Measurements from ENCODE around the gene NFX1. TPM values are rescaled to one million over a fixed set of nuclear protein-coding genes. Genes with fewer than 3 reads are reported as not detected.

NFX1 gene
- total and polyA plus RNA-seq, 2 donors: 15.5 to 23.3 TPM

DNA sequence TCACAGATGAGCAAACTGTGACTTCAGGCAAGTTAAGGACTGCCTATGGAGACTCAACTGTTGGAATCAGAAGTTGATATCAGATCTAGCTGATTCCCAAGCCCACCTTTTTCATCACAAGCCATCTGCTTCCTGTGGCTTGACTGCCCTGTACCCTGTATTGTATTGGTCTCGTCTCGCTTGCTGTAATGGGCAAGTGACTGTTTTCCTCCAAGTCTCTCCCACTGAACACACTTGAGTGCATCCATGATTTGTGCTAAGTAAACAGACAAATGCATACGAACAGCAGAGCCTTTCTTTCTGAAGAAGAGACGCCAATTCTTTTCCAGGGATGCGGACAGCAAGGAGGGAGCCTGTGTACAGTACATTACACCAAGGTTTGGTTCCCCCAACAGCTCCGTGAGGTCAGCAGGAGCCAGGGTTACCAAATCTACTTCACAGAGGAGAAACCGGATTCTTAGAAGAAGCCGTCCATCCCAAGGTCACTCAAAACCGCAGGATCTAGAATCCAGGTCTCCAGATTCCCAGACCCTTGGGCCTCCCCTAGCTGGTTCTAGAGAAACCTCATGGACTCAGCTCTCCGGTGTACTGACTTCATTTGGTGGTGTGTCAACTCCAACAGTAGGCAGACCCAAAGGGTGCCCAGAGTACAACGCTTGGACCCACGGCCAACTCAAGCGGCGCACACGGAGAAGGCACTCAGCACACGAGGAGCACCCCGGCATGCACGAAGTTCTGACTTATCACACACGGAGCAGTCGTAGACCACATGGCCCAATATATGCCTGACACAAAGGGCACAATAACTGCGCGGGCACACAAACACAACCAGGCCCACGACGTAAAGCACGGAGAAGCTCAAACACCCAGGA lies 26.9 kb upstream of the NFX1 start:
- Histone ChIP-seq H3K4me1 (ENCODE audit: control insufficient read depth in 2 of 2, insufficient read depth in 2 of 2, low read length in 2 of 2) (peaks cover 7 to 21% of the 10 kb centered on the region in 2 donors), H3K9me3 (ENCODE audit: control insufficient read depth in 2 of 2, insufficient read depth in 1 of 2, low read length in 1 of 2) (no peaks in the 10 kb centered on the region), H3K27me3 (ENCODE audit: control insufficient read depth in 2 of 2, insufficient read depth in 1 of 2, low read length in 1 of 2) (no peaks in the 10 kb centered on the region), H3K27ac (ENCODE audit: low read depth in 1 of 2, low read length in 1 of 2) (no peak overlapping the region), H3K36me3 (ENCODE audit: control insufficient read depth in 2 of 2, insufficient read depth in 2 of 2, low read length in 1 of 2) (peaks cover 30 to 63% of the 10 kb centered on the region in 2 donors), H3K4me3 (ENCODE audit: low read length in 2 of 2) (peak overlapping the region; percentile 95 to 97)
- peak in 3 of 9 donors; percentile 6 to 16 (median 10) for DNase-seq (ENCODE audit: low read depth in 6 of 9, low spot score in 9 of 9)
- 9% methylated on average over 25 of the region's 25 CpGs for WGBS

DNA sequence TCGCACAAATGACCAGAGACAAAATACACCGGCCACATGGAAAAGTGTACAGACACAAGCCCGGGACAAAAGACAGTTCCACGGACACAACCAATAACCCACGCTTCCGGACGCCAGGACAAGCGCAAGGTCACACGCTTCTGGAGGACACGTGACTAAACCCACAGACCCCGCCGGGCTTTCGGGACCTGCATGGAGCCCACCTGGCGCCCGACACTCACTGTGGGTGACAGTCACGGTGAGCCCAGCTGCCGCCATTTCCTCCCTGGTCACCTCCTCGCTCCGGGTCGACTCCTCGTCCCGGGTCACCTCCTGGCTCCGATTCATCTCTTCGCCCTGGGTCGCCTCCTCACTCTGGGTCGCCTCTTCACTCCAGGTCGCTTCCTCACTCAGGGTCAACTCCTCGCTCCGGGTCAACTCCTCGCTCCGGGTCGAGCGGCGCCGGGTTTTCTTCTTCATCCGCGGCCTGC lies 26.3 kb upstream of the NFX1 start:
- Histone ChIP-seq H3K36me3 (ENCODE audit: control insufficient read depth in 2 of 2, insufficient read depth in 2 of 2, low read length in 1 of 2) (peaks cover 26 to 63% of the 10 kb centered on the region in 2 donors), H3K27me3 (ENCODE audit: control insufficient read depth in 2 of 2, insufficient read depth in 1 of 2, low read length in 1 of 2) (no peaks in the 10 kb centered on the region), H3K4me3 (ENCODE audit: low read length in 2 of 2) (peak overlapping the region; percentile 95 to 97), H3K27ac (ENCODE audit: low read depth in 1 of 2, low read length in 1 of 2) (peak overlapping the region; percentile 58 to 86), H3K9me3 (ENCODE audit: control insufficient read depth in 2 of 2, insufficient read depth in 1 of 2, low read length in 1 of 2) (no peaks in the 10 kb centered on the region), H3K4me1 (ENCODE audit: control insufficient read depth in 2 of 2, insufficient read depth in 2 of 2, low read length in 2 of 2) (peaks cover 7 to 21% of the 10 kb centered on the region in 2 donors)
- DNase-seq (ENCODE audit: low read depth in 6 of 9, low spot score in 9 of 9): peak in 5 of 9 donors; percentile 22 to 58 (median 30)
- under 1% methylated on average over 37 of the region's 37 CpGs for WGBS

DNA sequence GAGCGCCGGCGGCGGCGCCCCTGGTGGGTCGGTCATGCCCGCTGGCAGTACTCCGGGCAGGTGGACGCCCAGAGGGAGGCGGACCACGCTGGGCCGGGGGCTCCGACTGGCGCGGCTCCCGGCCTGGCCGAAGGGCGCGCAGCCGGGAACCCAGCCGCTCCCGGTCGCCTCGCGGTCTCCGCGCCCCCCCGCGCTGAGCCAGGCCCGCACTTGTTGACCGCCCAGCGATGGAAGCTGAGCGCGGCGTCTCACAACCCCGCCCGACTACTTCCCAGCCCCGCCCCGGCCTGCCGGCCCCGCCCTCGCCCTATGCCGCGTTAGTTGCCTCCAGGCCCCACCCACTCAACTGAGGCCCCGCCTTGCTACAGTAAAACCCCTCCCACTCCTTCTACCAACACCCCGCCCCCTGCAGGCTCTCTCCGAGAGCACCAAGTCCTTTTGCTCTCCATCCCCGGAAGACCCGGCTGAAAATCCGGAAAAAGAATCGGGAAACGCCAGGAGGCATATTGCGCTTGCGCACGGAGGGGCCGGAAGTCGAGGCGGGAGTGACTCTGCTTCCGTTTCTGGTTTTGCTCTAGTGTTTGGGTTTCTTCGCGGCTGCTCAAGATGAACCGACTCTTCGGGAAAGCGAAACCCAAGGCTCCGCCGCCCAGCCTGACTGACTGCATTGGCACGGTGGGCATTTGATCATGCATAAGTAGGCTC lies 25.7 kb upstream of the NFX1 start, which contains the start of the genes BAG1 and CHMP5:
BAG1 (minus strand) TSS at position 236 of the 705 bp plus-strand sequence.
CHMP5 (plus strand) TSS at position 577 of the 705 bp plus-strand sequence; CDS start at position 607, 30 bp downstream.
- Histone ChIP-seq H3K36me3 (ENCODE audit: control insufficient read depth in 2 of 2, insufficient read depth in 2 of 2, low read length in 1 of 2) (peaks cover 20 to 60% of the 10 kb centered on the region in 2 donors), H3K4me1 (ENCODE audit: control insufficient read depth in 2 of 2, insufficient read depth in 2 of 2, low read length in 2 of 2) (peaks cover 7 to 21% of the 10 kb centered on the region in 2 donors)
- under 1% methylated on average over 67 of the region's 67 CpGs for WGBS

DNA sequence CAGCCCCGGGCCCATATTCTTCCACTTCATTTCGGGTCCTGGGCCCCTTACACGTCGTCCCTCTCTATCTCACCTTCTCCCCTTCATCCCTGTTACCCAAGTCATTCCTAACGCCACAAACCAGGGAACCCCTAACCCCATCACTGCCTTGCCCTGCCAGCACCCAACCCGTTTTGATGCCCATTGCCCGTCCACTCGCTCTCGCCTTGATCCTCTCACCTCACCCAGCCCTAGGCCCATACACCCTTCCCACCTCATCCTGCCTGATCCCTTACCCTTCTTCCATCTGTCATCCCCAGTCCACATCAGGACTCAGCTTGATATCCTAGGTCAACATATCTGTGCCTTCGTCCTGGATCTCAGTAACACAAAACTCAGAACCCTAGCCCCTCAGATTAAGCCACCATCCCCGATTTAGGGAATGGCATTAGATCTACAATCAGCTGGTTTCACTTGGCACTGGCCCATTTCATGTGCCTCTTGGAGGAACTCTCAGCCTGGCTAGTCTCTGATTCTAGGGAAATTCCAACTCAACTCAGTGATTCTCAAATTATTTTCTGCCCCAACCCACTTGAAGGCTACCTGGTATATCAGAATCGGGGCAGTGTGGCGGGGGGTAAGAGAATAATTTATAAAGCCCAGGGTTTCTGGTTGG lies 25.0 kb upstream of the NFX1 start:
- peak overlapping the region; percentile 75 to 95 for H3K4me3 ChIP-seq (ENCODE audit: low read length in 2 of 2)
- no peaks in the 10 kb centered on the region for H3K27me3 ChIP-seq (ENCODE audit: control insufficient read depth in 2 of 2, insufficient read depth in 1 of 2, low read length in 1 of 2)
- H3K9me3 ChIP-seq (ENCODE audit: control insufficient read depth in 2 of 2, insufficient read depth in 1 of 2, low read length in 1 of 2): no peaks in the 10 kb centered on the region
- peak in 1 of 9 donors; percentile 18 for DNase-seq (ENCODE audit: low read depth in 6 of 9, low spot score in 9 of 9)
- H3K27ac ChIP-seq (ENCODE audit: low read depth in 1 of 2, low read length in 1 of 2): peak overlapping the region; percentile 83 to 85
- peaks cover 13 to 53% of the 10 kb centered on the region in 2 donors for H3K36me3 ChIP-seq (ENCODE audit: control insufficient read depth in 2 of 2, insufficient read depth in 2 of 2, low read length in 1 of 2)
- peaks cover 7 to 21% of the 10 kb centered on the region in 2 donors for H3K4me1 ChIP-seq (ENCODE audit: control insufficient read depth in 2 of 2, insufficient read depth in 2 of 2, low read length in 2 of 2)
- whole genome bisulfite sequencing: 29% methylated on average over 13 of the region's 13 CpGs

More for the DNA sequence above, 25.7 kb upstream of the NFX1 start, which contains the start of the genes BAG1 and CHMP5:
- peak; percentile 97 to 100 (median 99) for DNase-seq (ENCODE audit: low read depth in 6 of 9, low spot score in 9 of 9)
- H3K9me3 ChIP-seq (ENCODE audit: control insufficient read depth in 2 of 2, insufficient read depth in 1 of 2, low read length in 1 of 2): no peaks in the 10 kb centered on the region
- H3K27ac ChIP-seq (ENCODE audit: low read depth in 1 of 2, low read length in 1 of 2): peak within 1 kb of the TSS; percentile 85 to 86
- peak within 1 kb of the TSS; percentile 95 to 97 for H3K4me3 ChIP-seq (ENCODE audit: low read length in 2 of 2)
- H3K27me3 ChIP-seq (ENCODE audit: control insufficient read depth in 2 of 2, insufficient read depth in 1 of 2, low read length in 1 of 2): no peaks in the 10 kb centered on the region

DNA sequence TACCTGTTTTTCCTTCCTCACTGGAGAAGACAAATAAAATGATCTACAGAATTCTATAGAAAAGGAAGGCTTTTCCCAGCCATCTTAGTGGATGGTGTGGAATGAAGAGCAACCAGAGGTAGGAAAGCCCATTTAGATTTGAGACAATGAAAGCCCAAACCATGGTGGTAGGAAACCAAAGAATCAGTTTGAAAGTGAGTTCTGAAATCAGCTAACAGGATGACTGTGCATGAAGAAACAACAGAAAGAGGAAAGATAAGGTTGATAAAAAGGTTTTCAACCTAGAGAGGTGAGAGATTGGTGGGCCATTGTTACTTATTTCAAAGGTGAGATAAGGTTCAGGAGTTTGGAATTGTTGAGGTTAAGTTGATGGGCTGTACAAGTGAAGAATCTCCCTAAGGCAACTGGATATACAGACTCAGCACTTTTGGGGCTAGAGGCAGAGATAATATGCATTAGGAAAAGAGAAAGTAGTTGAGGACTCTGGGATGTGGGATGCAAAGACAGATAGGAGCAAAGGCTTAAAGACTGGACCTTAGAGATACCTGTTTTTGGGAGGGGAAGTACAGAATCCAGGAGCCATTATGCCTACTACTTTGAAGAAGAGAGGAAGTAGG lies 23.1 kb upstream of the NFX1 start:
- H3K27me3 ChIP-seq (ENCODE audit: control insufficient read depth in 2 of 2, insufficient read depth in 1 of 2, low read length in 1 of 2): no peaks in the 10 kb centered on the region
- H3K4me1 ChIP-seq (ENCODE audit: control insufficient read depth in 2 of 2, insufficient read depth in 2 of 2, low read length in 2 of 2): peaks cover 7 to 21% of the 10 kb centered on the region in 2 donors
- no peaks in the 10 kb centered on the region for H3K9me3 ChIP-seq (ENCODE audit: control insufficient read depth in 2 of 2, insufficient read depth in 1 of 2, low read length in 1 of 2)
- H3K36me3 ChIP-seq (ENCODE audit: control insufficient read depth in 2 of 2, insufficient read depth in 2 of 2, low read length in 1 of 2): peaks cover 11 to 52% of the 10 kb centered on the region in 2 donors
- H3K27ac ChIP-seq (ENCODE audit: low read depth in 1 of 2, low read length in 1 of 2): no peak overlapping the region
- DNase-seq (ENCODE audit: low read depth in 6 of 9, low spot score in 9 of 9): no peak
- no peak overlapping the region for H3K4me3 ChIP-seq (ENCODE audit: low read length in 2 of 2)

DNA sequence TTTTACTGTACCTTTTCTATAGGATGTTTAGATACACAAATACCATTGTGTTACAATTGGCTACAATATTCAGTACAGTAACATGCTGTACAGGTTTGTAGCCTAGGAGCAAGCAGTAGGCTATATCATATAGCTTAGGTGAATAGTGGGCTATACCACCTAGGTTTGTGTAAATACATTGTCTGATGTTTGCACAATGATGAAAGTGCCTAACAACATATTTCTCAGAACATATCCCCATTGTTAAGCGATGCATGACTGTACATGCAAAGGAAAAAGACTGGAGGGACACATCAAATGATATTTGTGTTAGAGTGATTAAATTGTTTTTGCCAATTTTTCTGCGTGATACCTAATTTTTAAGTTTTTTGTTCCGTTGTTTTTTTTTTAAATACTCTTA lies 20.2 kb upstream of the NFX1 start:
- H3K27ac ChIP-seq (ENCODE audit: low read depth in 1 of 2, low read length in 1 of 2): no peak overlapping the region
- H3K9me3 ChIP-seq (ENCODE audit: control insufficient read depth in 2 of 2, insufficient read depth in 1 of 2, low read length in 1 of 2): no peaks in the 10 kb centered on the region
- no peaks in the 10 kb centered on the region for H3K27me3 ChIP-seq (ENCODE audit: control insufficient read depth in 2 of 2, insufficient read depth in 1 of 2, low read length in 1 of 2)
- H3K36me3 ChIP-seq (ENCODE audit: control insufficient read depth in 2 of 2, insufficient read depth in 2 of 2, low read length in 1 of 2): peaks cover 20 to 71% of the 10 kb centered on the region in 2 donors
- peaks cover 4 to 10% of the 10 kb centered on the region in 2 donors for H3K4me1 ChIP-seq (ENCODE audit: control insufficient read depth in 2 of 2, insufficient read depth in 2 of 2, low read length in 2 of 2)
- no peak overlapping the region for H3K4me3 ChIP-seq (ENCODE audit: low read length in 2 of 2)
- no peak for DNase-seq (ENCODE audit: low read depth in 6 of 9, low spot score in 9 of 9)
- WGBS: 98% methylated on average over 3 of the region's 3 CpGs

DNA sequence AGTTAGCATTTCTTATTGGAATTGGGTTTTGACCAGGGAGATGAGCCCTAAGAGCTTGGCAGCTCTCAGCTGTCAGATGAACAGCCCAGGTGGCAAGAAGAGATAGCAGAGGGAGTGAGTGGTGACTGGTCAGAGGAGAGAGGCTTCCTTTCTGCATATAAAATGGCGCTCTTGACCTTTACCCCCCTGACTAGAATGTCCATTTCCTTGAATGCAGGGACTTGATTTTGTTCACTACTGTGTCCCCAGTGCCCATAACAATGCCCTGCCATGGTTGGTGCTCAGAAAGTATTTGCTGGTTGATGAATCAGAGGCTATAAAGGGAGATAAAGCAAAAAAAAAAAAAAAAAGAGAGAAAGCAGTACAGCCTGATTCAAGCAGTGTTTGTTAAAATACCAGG lies 18.3 kb upstream of the NFX1 start:
- no peaks in the 10 kb centered on the region for H3K9me3 ChIP-seq (ENCODE audit: control insufficient read depth in 2 of 2, insufficient read depth in 1 of 2, low read length in 1 of 2)
- peaks cover 25 to 75% of the 10 kb centered on the region in 2 donors for H3K36me3 ChIP-seq (ENCODE audit: control insufficient read depth in 2 of 2, insufficient read depth in 2 of 2, low read length in 1 of 2)
- DNase-seq (ENCODE audit: low read depth in 6 of 9, low spot score in 9 of 9): no peak
- 96% methylated on average over 1 of the region's 1 CpG for WGBS
- no peaks in the 10 kb centered on the region for H3K4me1 ChIP-seq (ENCODE audit: control insufficient read depth in 2 of 2, insufficient read depth in 2 of 2, low read length in 2 of 2)
- H3K27me3 ChIP-seq (ENCODE audit: control insufficient read depth in 2 of 2, insufficient read depth in 1 of 2, low read length in 1 of 2): no peaks in the 10 kb centered on the region
- H3K4me3 ChIP-seq (ENCODE audit: low read length in 2 of 2): no peak overlapping the region
- H3K27ac ChIP-seq (ENCODE audit: low read depth in 1 of 2, low read length in 1 of 2): no peak overlapping the region

DNA sequence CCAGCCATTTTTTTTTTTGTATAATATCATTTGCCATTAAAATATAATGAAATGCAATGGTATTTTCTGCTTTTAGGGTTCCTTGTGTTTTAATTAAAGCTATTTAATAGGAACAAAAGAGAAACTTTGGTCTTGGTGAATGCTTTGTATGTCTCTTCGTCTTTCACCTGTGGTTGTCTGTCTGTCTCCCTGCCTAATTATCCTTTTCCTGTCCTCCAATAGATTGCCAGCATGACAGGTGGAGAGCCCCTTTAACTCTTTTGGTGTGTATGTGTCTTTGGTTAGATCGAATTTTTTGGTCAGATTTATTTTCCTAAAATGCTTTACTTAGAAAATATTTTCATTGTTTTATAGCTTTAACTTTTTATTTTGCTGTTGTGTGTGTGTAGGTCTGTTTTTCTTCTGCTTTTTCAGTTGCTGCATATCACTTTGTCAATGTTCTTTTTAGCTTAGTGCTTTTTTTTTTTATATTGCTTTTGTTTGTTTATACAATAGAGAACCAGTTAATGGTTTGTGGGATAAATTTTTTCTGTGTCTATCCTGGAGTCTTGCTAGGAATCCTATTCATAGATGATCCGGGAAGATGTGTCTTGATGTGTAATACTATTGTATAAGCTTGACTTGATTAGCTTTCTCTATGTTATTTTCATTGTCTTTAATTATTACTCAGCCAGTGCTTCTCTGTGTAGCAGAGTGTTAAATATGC lies 16.9 kb upstream of the NFX1 start:
- DNase-seq (ENCODE audit: low read depth in 6 of 9, low spot score in 9 of 9): no peak
- H3K36me3 ChIP-seq (ENCODE audit: control insufficient read depth in 2 of 2, insufficient read depth in 2 of 2, low read length in 1 of 2): peaks cover 33 to 76% of the 10 kb centered on the region in 2 donors
- 98% methylated on average over 3 of the region's 3 CpGs for WGBS

More for the DNA sequence above, 16.9 kb upstream of the NFX1 start:
- Histone ChIP-seq H3K4me3 (ENCODE audit: low read length in 2 of 2) (no peak overlapping the region), H3K27me3 (ENCODE audit: control insufficient read depth in 2 of 2, insufficient read depth in 1 of 2, low read length in 1 of 2) (no peaks in the 10 kb centered on the region), H3K9me3 (ENCODE audit: control insufficient read depth in 2 of 2, insufficient read depth in 1 of 2, low read length in 1 of 2) (no peaks in the 10 kb centered on the region), H3K27ac (ENCODE audit: low read depth in 1 of 2, low read length in 1 of 2) (no peak overlapping the region), H3K4me1 (ENCODE audit: control insufficient read depth in 2 of 2, insufficient read depth in 2 of 2, low read length in 2 of 2) (no peaks in the 10 kb centered on the region)
